Panc1 (cell line): ENCODE measurements around the gene KPTN. TPM values are rescaled to one million over a fixed set of nuclear protein-coding genes. Genes with fewer than 3 reads are reported as not detected.

Experiments used
- ATAC-seq: fragments of 200-7000 bp; cut with Tn5 transposase; 2 replicates; pipeline ENCODE4 v1.9.1; 2020; ENCODE audit warnings: mild to moderate bottlenecking, moderate library complexity
- BruUV-seq: library from RNA; stranded (reverse); fragments of 400-500 nt; replicated peaks from 2 replicates; lab custom pipeline; 2021; lab: Mats Ljungman, UMichigan
- CTCF ChIA-PET: fragments of 300-600 bp; sonication (Branson Sonifier 250); formaldehyde crosslinking; loops from one replicate; lab custom pipeline; 2022; ENCODE audit warnings: antibody characterized with exemption; lab: Charles Lee
- POLR2A ChIA-PET: fragments of 300-600 bp; sonication (Branson Sonifier 250); formaldehyde crosslinking; loops from one replicate; lab custom pipeline; 2022; ENCODE audit warnings: antibody characterized with exemption; lab: Charles Lee
- DNase-seq: peaks from one replicate; pipeline ENCODE4 v3.0.0-alpha.2; 2010; ENCODE audit warnings: low read depth, low spot score
- H3K27ac ChIP-seq: 2 replicates; pipeline ENCODE4 v1.5.1; 2011; ENCODE audit warnings: mild to moderate bottlenecking, low read length, inconsistent platforms
- H3K27me3 ChIP-seq: fragments of 200-500 bp; sonication (Bioruptor generic); 2 replicates; pipeline ENCODE4 v1.6.0; 2014; ENCODE audit warnings: low read length, inconsistent platforms; ENCODE audit not compliant: control insufficient read depth, insufficient read depth
- H3K36me3 ChIP-seq: fragments of 200-500 bp; sonication (Bioruptor generic); 2 replicates; pipeline ENCODE4 v1.5.1; 2014; ENCODE audit warnings: inconsistent platforms, mild to moderate bottlenecking, low read length, moderate library complexity; ENCODE audit not compliant: control insufficient read depth, insufficient read depth
- H3K4me1 ChIP-seq: 2 replicates; pipeline ENCODE4 v1.5.1; 2011; ENCODE audit warnings: inconsistent platforms, mild to moderate bottlenecking, low read length, moderate library complexity; ENCODE audit not compliant: control insufficient read depth, insufficient read depth
- H3K4me3 ChIP-seq, 2 experiments: 2 replicates each; pipeline ENCODE4 v1.5.1; 2011 to 2012; ENCODE audit warnings: low read depth in 2 of 2, low read length in 2 of 2, mild to moderate bottlenecking in 2 of 2, inconsistent platforms in 1 of 2, moderate library complexity in 1 of 2
- H3K9me3 ChIP-seq: fragments of 200-500 bp; sonication (Bioruptor generic); 2 replicates; pipeline ENCODE4 v1.5.1; 2014; ENCODE audit warnings: low read depth, mild to moderate bottlenecking, inconsistent platforms, low read length, moderate library complexity; ENCODE audit not compliant: control insufficient read depth, insufficient read depth
- POLR2AphosphoS5 ChIP-seq: IDR thresholded peaks from 2 replicates; pipeline ENCODE4 v1.6.1; 2012; ENCODE audit warnings: mild to moderate bottlenecking, low read depth, low read length, moderate library complexity
- SIN3A ChIP-seq: IDR thresholded peaks from 2 replicates; pipeline ENCODE4 v1.6.1; 2012; ENCODE audit warnings: low read depth, mild to moderate bottlenecking, low read length, moderate library complexity, borderline replicate concordance; ENCODE audit not compliant: insufficient read depth
- TCF7L2 ChIP-seq: IDR thresholded peaks from 2 replicates; pipeline ENCODE4 v1.6.1; 2011; ENCODE audit warnings: mild to moderate bottlenecking, low read depth, low read length, inconsistent platforms
- in situ Hi-C: cut with HindIII; loops from 2 replicates; pipeline ENCODE4 v1.10.0; 2016; ENCODE audit warnings: low sequenced_read_pairs, low pct_unique_long_range_greater_than_20kb
- intact Hi-C: fragments of 100-400 bp; cut with micrococcal nuclease; formaldehyde crosslinking; loops from one replicate; pipeline ENCODE4 v1.10.0; 2022; ENCODE audit not compliant: unreplicated experiment
- total RNA-seq: library from RNA; stranded (reverse); gene quantifications from one replicate; pipeline ENCODE4 v1.2.1, GENCODE V29; 2021; ENCODE audit not compliant: unreplicated experiment
- TF ChIP-seq, protein P1 (sequence below): fragments of 450-650 bp; IDR thresholded peaks from 2 replicates; pipeline ENCODE4 v1.5.1; 2017; ENCODE audit warnings: mild to moderate bottlenecking
- TF ChIP-seq, protein P2 (sequence below), 2 experiments: IDR thresholded peaks; 2 replicates each; pipeline ENCODE4 v1.6.1; 2011 to 2012; ENCODE audit warnings: low read depth in 2 of 2, control low read depth in 1 of 2, low read length in 1 of 2, mild to moderate bottlenecking in 1 of 2, moderate library complexity in 1 of 2; ENCODE audit not compliant: insufficient read depth in 1 of 2

Gene KPTN
- total RNA-seq, 1 experiment from 2014 or later, result 26.5 TPM

DNA sequence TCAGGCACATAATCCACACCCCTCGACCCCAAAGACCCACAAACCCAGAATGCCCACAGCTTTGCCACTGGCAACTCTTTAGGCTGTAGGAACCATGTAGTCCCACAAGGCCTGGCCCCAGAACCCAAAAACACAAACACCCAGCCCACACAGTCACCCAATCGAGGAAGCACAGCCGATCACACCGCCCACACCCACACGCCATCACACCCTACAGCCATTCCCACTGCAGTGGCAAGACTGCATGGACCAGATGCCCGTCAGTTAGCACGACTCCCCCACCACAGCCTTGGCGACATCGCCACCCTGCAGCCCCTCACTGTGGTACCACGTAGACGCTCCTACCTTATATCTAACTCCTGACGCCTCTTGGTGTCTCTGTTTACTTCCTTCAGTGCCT, 40.7 kb downstream of the KPTN start:
- POLR2A ChIA-PET, result no interaction called here

DNA sequence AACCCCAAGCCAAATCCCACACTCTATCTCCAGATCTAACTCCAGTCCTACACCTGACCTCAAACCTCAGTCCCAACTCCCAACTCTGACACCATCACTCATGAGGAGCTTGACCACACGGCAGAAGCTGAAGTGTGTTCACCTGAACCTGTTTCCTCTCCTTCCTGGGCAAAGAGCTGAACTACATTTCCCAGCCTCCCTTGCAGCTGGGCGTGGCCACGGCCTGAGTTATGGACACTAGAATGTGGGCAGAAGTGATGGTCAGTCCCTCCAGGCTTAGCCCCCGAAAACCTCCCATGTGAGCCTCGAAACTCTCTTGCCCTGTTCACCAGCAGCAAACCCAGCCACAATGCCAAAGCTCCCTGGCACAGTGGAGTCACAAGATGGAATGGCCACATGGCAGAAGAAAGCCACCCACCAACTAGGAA, 45.2 kb downstream of the KPTN start:
- CTCF ChIA-PET, result interaction anchor here (0.6 to 0.7 kb wide), 2 partner anchors 113 to 397 kb away, joined by 4 read pairs; no protein-coding TSS in a partner anchor
- Histone ChIP-seq H3K27ac (no peak overlapping the region), H3K36me3 (no peaks in the 10 kb centered on the region), H3K27me3 (no peaks in the 10 kb centered on the region), H3K4me1 (no peaks in the 10 kb centered on the region), H3K9me3 (no peaks in the 10 kb centered on the region), H3K4me3 (no peak overlapping the region)
- DNase-seq, result no peak
- no TSS peak for BruUV-seq
- no peak for ATAC-seq
- in situ Hi-C loops, result no loop called here
- POLR2A ChIA-PET, result interaction anchor here (0.5 to 0.7 kb wide), 2 partner anchors 36 to 90 kb away, joined by 3 to 5 read pairs; partner anchors contain the start of gene DHX34
- intact Hi-C loops, result loop anchor here (5.0 kb wide), 1 partner anchor 268 kb away; no protein-coding TSS in a partner anchor
- TF ChIP-seq POLR2AphosphoS5 (no peak), TCF7L2 (no peak), SIN3A (no peak)
- TF ChIP-seq, protein P1, sequence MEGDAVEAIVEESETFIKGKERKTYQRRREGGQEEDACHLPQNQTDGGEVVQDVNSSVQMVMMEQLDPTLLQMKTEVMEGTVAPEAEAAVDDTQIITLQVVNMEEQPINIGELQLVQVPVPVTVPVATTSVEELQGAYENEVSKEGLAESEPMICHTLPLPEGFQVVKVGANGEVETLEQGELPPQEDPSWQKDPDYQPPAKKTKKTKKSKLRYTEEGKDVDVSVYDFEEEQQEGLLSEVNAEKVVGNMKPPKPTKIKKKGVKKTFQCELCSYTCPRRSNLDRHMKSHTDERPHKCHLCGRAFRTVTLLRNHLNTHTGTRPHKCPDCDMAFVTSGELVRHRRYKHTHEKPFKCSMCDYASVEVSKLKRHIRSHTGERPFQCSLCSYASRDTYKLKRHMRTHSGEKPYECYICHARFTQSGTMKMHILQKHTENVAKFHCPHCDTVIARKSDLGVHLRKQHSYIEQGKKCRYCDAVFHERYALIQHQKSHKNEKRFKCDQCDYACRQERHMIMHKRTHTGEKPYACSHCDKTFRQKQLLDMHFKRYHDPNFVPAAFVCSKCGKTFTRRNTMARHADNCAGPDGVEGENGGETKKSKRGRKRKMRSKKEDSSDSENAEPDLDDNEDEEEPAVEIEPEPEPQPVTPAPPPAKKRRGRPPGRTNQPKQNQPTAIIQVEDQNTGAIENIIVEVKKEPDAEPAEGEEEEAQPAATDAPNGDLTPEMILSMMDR, result no peak
- TF ChIP-seq, protein P2, sequence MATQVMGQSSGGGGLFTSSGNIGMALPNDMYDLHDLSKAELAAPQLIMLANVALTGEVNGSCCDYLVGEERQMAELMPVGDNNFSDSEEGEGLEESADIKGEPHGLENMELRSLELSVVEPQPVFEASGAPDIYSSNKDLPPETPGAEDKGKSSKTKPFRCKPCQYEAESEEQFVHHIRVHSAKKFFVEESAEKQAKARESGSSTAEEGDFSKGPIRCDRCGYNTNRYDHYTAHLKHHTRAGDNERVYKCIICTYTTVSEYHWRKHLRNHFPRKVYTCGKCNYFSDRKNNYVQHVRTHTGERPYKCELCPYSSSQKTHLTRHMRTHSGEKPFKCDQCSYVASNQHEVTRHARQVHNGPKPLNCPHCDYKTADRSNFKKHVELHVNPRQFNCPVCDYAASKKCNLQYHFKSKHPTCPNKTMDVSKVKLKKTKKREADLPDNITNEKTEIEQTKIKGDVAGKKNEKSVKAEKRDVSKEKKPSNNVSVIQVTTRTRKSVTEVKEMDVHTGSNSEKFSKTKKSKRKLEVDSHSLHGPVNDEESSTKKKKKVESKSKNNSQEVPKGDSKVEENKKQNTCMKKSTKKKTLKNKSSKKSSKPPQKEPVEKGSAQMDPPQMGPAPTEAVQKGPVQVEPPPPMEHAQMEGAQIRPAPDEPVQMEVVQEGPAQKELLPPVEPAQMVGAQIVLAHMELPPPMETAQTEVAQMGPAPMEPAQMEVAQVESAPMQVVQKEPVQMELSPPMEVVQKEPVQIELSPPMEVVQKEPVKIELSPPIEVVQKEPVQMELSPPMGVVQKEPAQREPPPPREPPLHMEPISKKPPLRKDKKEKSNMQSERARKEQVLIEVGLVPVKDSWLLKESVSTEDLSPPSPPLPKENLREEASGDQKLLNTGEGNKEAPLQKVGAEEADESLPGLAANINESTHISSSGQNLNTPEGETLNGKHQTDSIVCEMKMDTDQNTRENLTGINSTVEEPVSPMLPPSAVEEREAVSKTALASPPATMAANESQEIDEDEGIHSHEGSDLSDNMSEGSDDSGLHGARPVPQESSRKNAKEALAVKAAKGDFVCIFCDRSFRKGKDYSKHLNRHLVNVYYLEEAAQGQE (IDR thresholded peaks at IDR 0.05; ENCODE audit: insufficient read depth in 1 of 2, low read depth in 2 of 2, low read length in 1 of 2), result no peak

More for the DNA sequence above, 40.7 kb downstream of the KPTN start:
- H3K4me3 ChIP-seq, result no peak overlapping the region
- H3K4me1 ChIP-seq, result no peaks in the 10 kb centered on the region
- no peak for DNase-seq
- H3K27ac ChIP-seq, result no peak overlapping the region
- H3K9me3 ChIP-seq, result no peaks in the 10 kb centered on the region
- H3K36me3 ChIP-seq, result no peaks in the 10 kb centered on the region
- in situ Hi-C loops (no loop called here), intact Hi-C loops (no loop called here)
- ATAC-seq, result no peak
- CTCF ChIA-PET, result no interaction called here
- no peak for TF ChIP-seq SIN3A
- no peak for TF ChIP-seq TCF7L2
- TF ChIP-seq, protein P1, result no peak
- no peak for TF ChIP-seq POLR2AphosphoS5
- TF ChIP-seq, protein P2 (IDR thresholded peaks at IDR 0.05; ENCODE audit: insufficient read depth in 1 of 2, low read depth in 2 of 2, low read length in 1 of 2), result no peak
- BruUV-seq, result no TSS peak
- no peaks in the 10 kb centered on the region; the same call in 1 of the 2 replicates for H3K27me3 ChIP-seq
